ENCODE data around the gene ZBTB24.

ZBTB24 gene

DNA sequence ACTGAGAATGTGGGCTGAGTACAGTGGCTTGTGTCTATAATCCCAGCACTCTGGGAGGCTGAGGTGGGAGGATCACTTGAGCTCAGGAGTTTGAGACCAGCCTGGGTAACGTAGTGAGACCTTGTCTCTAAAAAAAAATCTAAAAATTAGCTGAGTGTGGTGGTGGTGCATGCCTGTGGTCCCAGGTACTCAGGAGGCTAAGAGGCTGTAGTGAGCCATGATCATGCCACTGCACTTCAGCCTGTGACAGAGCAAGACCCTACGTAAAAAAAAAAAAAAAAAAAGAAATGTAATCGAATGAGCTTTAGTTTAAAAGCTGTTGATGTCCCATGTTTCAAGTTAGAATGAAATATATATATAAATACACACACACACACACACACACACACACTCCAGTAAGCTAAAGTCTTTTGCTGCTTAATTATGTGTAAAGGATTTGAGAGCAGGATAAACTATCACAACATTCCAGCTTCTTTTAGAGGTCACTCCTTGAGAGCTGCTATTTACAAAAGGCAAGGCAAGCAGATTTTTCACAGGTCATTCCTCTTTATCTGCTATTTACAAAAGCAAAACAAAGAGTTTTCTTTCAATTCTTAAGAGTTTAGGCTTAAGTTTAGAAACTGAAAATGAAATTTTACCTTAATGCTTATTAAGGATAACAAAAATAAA, 22.7 kb downstream of the ZBTB24 start:
- Histone ChIP-seq H3K4me3 (ENCODE audit: severe bottlenecking) (no peak overlapping the region), H3K9me3 (ENCODE audit: severe bottlenecking) (no peaks in the 10 kb centered on the region), H3K27me3 (ENCODE audit: insufficient read depth, poor library complexity, severe bottlenecking) (no peaks in the 10 kb centered on the region), H3K4me1 (ENCODE audit: insufficient read depth, poor library complexity, severe bottlenecking) (no peaks in the 10 kb centered on the region), H3K36me3 (ENCODE audit: low read depth) (peaks cover 47% of the 10 kb centered on the region), H3K27ac (ENCODE audit: poor library complexity, severe bottlenecking) (no peak overlapping the region)
- ATAC-seq (ENCODE audit: low read depth) (no peak), DNase-seq (ENCODE audit: low spot score) (no peak)
- TF ChIP-seq, protein P1, sequence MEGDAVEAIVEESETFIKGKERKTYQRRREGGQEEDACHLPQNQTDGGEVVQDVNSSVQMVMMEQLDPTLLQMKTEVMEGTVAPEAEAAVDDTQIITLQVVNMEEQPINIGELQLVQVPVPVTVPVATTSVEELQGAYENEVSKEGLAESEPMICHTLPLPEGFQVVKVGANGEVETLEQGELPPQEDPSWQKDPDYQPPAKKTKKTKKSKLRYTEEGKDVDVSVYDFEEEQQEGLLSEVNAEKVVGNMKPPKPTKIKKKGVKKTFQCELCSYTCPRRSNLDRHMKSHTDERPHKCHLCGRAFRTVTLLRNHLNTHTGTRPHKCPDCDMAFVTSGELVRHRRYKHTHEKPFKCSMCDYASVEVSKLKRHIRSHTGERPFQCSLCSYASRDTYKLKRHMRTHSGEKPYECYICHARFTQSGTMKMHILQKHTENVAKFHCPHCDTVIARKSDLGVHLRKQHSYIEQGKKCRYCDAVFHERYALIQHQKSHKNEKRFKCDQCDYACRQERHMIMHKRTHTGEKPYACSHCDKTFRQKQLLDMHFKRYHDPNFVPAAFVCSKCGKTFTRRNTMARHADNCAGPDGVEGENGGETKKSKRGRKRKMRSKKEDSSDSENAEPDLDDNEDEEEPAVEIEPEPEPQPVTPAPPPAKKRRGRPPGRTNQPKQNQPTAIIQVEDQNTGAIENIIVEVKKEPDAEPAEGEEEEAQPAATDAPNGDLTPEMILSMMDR (IDR thresholded peaks at IDR 0.05; ENCODE audit: poor library complexity, severe bottlenecking) = no peak

DNA sequence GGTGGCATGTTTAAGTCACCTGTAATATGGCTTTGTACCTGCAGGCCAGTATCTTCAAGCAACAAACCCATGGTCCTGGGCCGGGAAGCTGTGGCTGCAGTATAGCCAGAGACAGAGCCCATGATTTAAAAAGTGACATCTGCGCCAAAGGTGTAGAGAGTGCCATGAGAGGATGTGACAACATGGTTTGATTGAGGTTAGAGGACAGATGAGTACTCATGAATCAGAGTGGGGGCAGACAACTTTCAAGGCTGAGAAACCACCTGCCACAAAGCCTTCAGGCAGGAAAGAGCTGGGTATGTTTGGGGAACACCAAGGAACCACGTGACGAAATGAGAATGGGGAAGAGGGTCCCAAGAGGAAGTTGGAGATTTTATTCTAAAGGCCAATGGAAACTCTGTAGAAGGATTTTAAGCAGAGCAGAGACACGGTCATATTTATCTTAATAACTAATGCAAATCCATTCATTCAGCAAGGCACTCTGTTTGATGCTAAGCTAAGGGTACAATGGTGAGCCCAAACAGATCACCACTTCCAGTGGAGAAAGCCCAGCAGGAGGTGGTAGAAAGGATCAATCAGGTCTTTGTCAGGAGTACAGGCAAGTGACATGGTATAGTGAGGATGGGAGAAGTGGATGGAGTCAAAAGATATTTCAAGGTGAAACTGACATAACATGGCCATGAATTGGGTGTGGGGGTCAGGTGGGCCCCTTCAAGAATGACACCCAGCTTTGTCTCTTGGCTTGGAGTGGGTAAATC, 24.1 kb downstream of the ZBTB24 start:
- TF ChIP-seq, protein P1 (IDR thresholded peaks at IDR 0.05; ENCODE audit: poor library complexity, severe bottlenecking) = no peak
- no peaks in the 10 kb centered on the region for H3K4me1 ChIP-seq (ENCODE audit: insufficient read depth, poor library complexity, severe bottlenecking)
- H3K4me3 ChIP-seq (ENCODE audit: severe bottlenecking) = no peak overlapping the region

DNA sequence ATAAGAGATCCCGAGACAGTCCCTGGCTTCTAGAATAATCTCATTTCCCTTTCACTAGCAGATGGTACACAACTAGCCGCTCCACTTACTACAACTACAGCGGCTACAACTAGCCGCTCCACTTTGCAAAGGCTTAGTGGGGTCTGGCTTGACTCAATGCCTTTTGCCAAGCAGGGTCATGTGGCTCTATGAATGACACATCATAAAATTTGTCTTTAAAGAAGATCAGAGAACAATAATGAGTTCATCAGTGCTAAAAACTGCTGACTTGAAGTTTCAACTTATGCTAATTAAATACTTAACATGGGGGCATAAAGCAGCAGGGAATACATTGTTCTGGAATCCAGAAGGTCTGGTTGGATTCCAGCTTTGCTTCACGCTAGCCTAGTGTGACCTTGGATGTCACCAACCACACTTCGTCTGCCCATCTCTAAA, 25.4 kb downstream of the ZBTB24 start:
- TF ChIP-seq, protein P1 (IDR thresholded peaks at IDR 0.05; ENCODE audit: poor library complexity, severe bottlenecking) = no peak
- H3K27ac ChIP-seq (ENCODE audit: poor library complexity, severe bottlenecking) = no peak overlapping the region
- H3K9me3 ChIP-seq (ENCODE audit: severe bottlenecking) = no peaks in the 10 kb centered on the region
- H3K4me1 ChIP-seq (ENCODE audit: insufficient read depth, poor library complexity, severe bottlenecking) = no peaks in the 10 kb centered on the region
- peaks cover 20% of the 10 kb centered on the region for H3K36me3 ChIP-seq (ENCODE audit: low read depth)
- no peak overlapping the region for H3K4me3 ChIP-seq (ENCODE audit: severe bottlenecking)
- H3K27me3 ChIP-seq (ENCODE audit: insufficient read depth, poor library complexity, severe bottlenecking) = no peaks in the 10 kb centered on the region
- ATAC-seq (ENCODE audit: low read depth) (no peak), DNase-seq (ENCODE audit: low spot score) (no peak)

More for the DNA sequence above, 24.1 kb downstream of the ZBTB24 start:
- no peak overlapping the region for H3K27ac ChIP-seq (ENCODE audit: poor library complexity, severe bottlenecking)
- ATAC-seq (ENCODE audit: low read depth) (no peak), DNase-seq (ENCODE audit: low spot score) (no peak)
- H3K36me3 ChIP-seq (ENCODE audit: low read depth) = peaks cover 33% of the 10 kb centered on the region
- H3K27me3 ChIP-seq (ENCODE audit: insufficient read depth, poor library complexity, severe bottlenecking) = no peaks in the 10 kb centered on the region
- no peaks in the 10 kb centered on the region for H3K9me3 ChIP-seq (ENCODE audit: severe bottlenecking)

DNA sequence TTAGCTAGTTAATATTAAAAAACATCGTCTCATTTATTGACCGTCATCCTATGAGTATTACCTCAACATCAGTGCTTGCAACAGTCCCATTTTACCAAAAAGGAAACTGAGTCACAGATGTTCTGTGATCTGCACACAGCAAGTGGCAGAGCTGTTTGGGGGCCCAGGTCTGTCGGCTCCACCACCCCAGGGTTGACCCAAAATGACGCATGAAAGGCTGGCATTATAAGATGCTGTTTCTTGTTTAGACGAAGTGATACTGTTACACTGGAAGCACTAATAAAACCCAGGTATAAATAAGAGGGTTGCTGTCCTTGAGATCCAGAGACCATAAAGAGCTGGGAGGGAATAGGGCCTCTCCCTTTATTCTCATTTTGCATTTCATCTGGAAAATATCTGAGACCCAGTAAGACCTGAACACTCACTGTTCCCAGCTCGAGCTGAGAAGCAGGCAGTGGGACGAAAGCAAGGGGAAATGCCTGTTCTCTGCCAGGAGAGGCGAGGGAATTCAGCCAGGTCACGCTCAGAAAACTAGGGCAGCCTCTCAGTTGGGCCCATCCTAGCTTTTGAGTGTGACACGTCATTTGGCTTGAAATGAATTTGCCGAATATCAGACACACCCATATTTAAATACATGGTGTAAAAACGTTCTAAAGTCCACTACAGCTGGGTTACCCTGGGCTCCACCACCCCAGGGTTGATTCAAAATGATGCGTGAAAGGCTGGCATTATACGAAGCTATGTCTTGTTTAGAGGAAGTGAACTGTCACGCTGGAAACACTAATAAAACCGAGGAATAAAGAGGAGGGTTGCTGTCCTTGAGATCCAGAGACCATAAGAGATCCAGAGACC, 26.1 kb downstream of the ZBTB24 start:
- TF ChIP-seq, protein P1 (IDR thresholded peaks at IDR 0.05; ENCODE audit: poor library complexity, severe bottlenecking) = no peak
- H3K4me1 ChIP-seq (ENCODE audit: insufficient read depth, poor library complexity, severe bottlenecking) = no peaks in the 10 kb centered on the region
- H3K4me3 ChIP-seq (ENCODE audit: severe bottlenecking) = peak overlapping the region; percentile 79
- H3K27ac ChIP-seq (ENCODE audit: poor library complexity, severe bottlenecking) = no peak overlapping the region
- peaks cover 18% of the 10 kb centered on the region for H3K36me3 ChIP-seq (ENCODE audit: low read depth)
- no peaks in the 10 kb centered on the region for H3K27me3 ChIP-seq (ENCODE audit: insufficient read depth, poor library complexity, severe bottlenecking)
- H3K9me3 ChIP-seq (ENCODE audit: severe bottlenecking) = no peaks in the 10 kb centered on the region
- no peak for ATAC-seq (ENCODE audit: low read depth)
- DNase-seq (ENCODE audit: low spot score) = no peak

All from RWPE2 (cell line).